ENCODE measurements around the gene S100A10.

S100A10 gene

GRCh38 chr1:152024223-152024622, 30.6 kb upstream of the S100A10 start:
- no peak for ATAC-seq
- TF ChIP-seq TSHZ2 (CRISPR knock-in tag; IDR thresholded peaks at IDR 0.05) (no peak), RARB (CRISPR knock-in tag; IDR thresholded peaks at IDR 0.05) (no peak), PATZ1 (CRISPR knock-in tag; IDR thresholded peaks at IDR 0.05; ENCODE audit: borderline replicate concordance) (no peak), TCF4 (CRISPR knock-in tag; IDR thresholded peaks at IDR 0.05; ENCODE audit: borderline replicate concordance) (no peak), SNAI2 (CRISPR knock-in tag; IDR thresholded peaks at IDR 0.05) (no peak), ZFP3 (CRISPR knock-in tag; IDR thresholded peaks at IDR 0.05) (no peak), ZC3H10 (CRISPR knock-in tag; IDR thresholded peaks at IDR 0.05) (no peak), GLIS3 (CRISPR knock-in tag; IDR thresholded peaks at IDR 0.05) (no peak), CSRNP3 (CRISPR knock-in tag; IDR thresholded peaks at IDR 0.05) (no peak), POU6F1 (CRISPR knock-in tag; IDR thresholded peaks at IDR 0.05; ENCODE audit: borderline replicate concordance, low read depth) (no peak), BACH2 (CRISPR knock-in tag; IDR thresholded peaks at IDR 0.05; ENCODE audit: borderline replicate concordance) (no peak)

GRCh38 chr1:152023221-152023620, 29.6 kb upstream of the S100A10 start:
- ATAC-seq = no peak
- TF ChIP-seq ZNF8 (CRISPR knock-in tag; IDR thresholded peaks at IDR 0.05) (no peak), POU6F1 (CRISPR knock-in tag; IDR thresholded peaks at IDR 0.05; ENCODE audit: borderline replicate concordance, low read depth) (no peak), TCF4 (CRISPR knock-in tag; IDR thresholded peaks at IDR 0.05; ENCODE audit: borderline replicate concordance) (no peak), PATZ1 (CRISPR knock-in tag; IDR thresholded peaks at IDR 0.05; ENCODE audit: borderline replicate concordance) (no peak)

- ATAC-seq = no peak
- TF ChIP-seq SNAI2 (CRISPR knock-in tag; IDR thresholded peaks at IDR 0.05) (no peak), POU6F1 (CRISPR knock-in tag; IDR thresholded peaks at IDR 0.05; ENCODE audit: borderline replicate concordance, low read depth) (no peak), PATZ1 (CRISPR knock-in tag; IDR thresholded peaks at IDR 0.05; ENCODE audit: borderline replicate concordance) (no peak), ZNF8 (CRISPR knock-in tag; IDR thresholded peaks at IDR 0.05) (no peak), ZNF70 (CRISPR knock-in tag; IDR thresholded peaks at IDR 0.05) (no peak), ZC3H10 (CRISPR knock-in tag; IDR thresholded peaks at IDR 0.05) (no peak), PPARA (CRISPR knock-in tag; IDR thresholded peaks at IDR 0.05; ENCODE audit: borderline replicate concordance) (no peak), ZFP30 (CRISPR knock-in tag; IDR thresholded peaks at IDR 0.05) (no peak), ISL1 (CRISPR knock-in tag; IDR thresholded peaks at IDR 0.05) (no peak), OSR1 (CRISPR knock-in tag; IDR thresholded peaks at IDR 0.05) (no peak), CSDC2 (CRISPR knock-in tag; IDR thresholded peaks at IDR 0.05) (no peak), ZNF565 (CRISPR knock-in tag; conservative IDR thresholded peaks at IDR 0.05; ENCODE audit: low read depth) (no peak), TOX (CRISPR knock-in tag; IDR thresholded peaks at IDR 0.05; ENCODE audit: borderline replicate concordance) (no peak)
Observed at GRCh38 chr1:152022474-152022873, 28.8 kb upstream of the S100A10 start.
